Measurements from ENCODE around the gene PRSS1. TPM values are rescaled to one million over a fixed set of nuclear protein-coding genes. Genes with fewer than 3 reads are reported as not detected.

The PRSS1 gene
- total and polyA plus RNA-seq, 2 donors (not counting 1 experiment from before 2014, with no cell fraction given) = not detected

DNA sequence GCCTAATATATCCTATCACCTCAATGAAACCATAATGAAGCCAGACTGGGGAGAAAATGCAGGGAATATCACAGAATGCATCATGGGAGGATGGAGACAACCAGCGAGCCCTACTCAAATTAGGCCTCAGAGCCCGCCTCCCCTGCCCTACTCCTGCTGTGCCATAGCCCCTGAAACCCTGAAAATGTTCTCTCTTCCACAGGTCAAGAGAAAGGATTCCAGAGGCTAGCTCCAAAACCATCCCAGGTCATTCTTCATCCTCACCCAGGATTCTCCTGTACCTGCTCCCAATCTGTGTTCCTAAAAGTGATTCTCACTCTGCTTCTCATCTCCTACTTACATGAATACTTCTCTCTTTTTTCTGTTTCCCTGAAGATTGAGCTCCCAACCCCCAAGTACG is 53.0 kb downstream of the PRSS1 start:
- Histone ChIP-seq H3K27me3 (replicated peaks in 1 of 4; ENCODE audit: control extremely low read depth in 1 of 4, control insufficient read depth in 3 of 4, insufficient read depth in 4 of 4, low read length in 3 of 4) (no peaks in the 10 kb centered on the region), H3K4me3 (ENCODE audit: control extremely low read depth in 1 of 5, extremely low read depth in 1 of 5, insufficient read depth in 1 of 5, low read depth in 2 of 5, low read length in 4 of 5) (no peak overlapping the region), H3K9ac (ENCODE audit: low read length) (no peak overlapping the region), H3K9me3 (ENCODE audit: control extremely low read depth in 1 of 3, control insufficient read depth in 2 of 3, insufficient read depth in 1 of 3, low read length in 2 of 3) (no peaks in the 10 kb centered on the region), H3K36me3 (replicated peaks in 1 of 2; ENCODE audit: control extremely low read depth in 1 of 2, control insufficient read depth in 1 of 2, extremely low read depth in 1 of 2, insufficient read depth in 2 of 2, low read length in 1 of 2) (peaks cover 3 to 34% of the 10 kb centered on the region in 2 experiments), H2AFZ (ENCODE audit: insufficient read depth, low read depth, low read length, poor library complexity, severe bottlenecking) (no peak overlapping the region), H3K27ac (ENCODE audit: low read length in 2 of 2) (peak overlapping the region in 1 of 2 donors; percentile 99), H3K4me1 (ENCODE audit: control insufficient read depth in 2 of 2, insufficient read depth in 2 of 2, low read length in 2 of 2) (peaks cover 58 to 71% of the 10 kb centered on the region in 2 donors), H4K20me1 (ENCODE audit: control insufficient read depth, insufficient read depth, low read length, poor library complexity, severe bottlenecking) (no peaks in the 10 kb centered on the region), H3K4me2 (replicated peaks; ENCODE audit: low read depth, low read length, poor library complexity, severe bottlenecking) (no peak overlapping the region), H3K79me2 (ENCODE audit: control insufficient read depth, insufficient read depth, low read length) (peaks cover 56% of the 10 kb centered on the region)
- intact Hi-C loops (cut with micrococcal nuclease) = no loop called here
- 94% methylated on average over 2 of the region's 3 CpGs for WGBS (ENCODE audit: insufficient coverage)
- Mint-ChIP-seq H3K27me3 (no peaks in the 10 kb centered on the region), H3K4me3 (no peak overlapping the region), H3K4me1 (peaks cover 89% of the 10 kb centered on the region), H3K27ac (peak overlapping the region; percentile 84), H3K9me3 (ENCODE audit: insufficient read depth) (no peaks in the 10 kb centered on the region)
- no peak for ATAC-seq (ENCODE audit: low read depth)
- ChIA-PET POLR2A (no interaction called here), CTCF (interaction anchor here (19.1 to 32.8 kb wide), 2 partner anchors 8 to 15 kb away, joined by 1138 read pairs; partner anchors contain the start of gene PRSS2)
- no peak for DNase-seq
- TF ChIP-seq EZH2 (IDR thresholded peaks at IDR 0.05; ENCODE audit: borderline replicate concordance, insufficient read depth, low read depth, low read length, poor library complexity, severe bottlenecking) = no peak
- TF ChIP-seq, protein P1, sequence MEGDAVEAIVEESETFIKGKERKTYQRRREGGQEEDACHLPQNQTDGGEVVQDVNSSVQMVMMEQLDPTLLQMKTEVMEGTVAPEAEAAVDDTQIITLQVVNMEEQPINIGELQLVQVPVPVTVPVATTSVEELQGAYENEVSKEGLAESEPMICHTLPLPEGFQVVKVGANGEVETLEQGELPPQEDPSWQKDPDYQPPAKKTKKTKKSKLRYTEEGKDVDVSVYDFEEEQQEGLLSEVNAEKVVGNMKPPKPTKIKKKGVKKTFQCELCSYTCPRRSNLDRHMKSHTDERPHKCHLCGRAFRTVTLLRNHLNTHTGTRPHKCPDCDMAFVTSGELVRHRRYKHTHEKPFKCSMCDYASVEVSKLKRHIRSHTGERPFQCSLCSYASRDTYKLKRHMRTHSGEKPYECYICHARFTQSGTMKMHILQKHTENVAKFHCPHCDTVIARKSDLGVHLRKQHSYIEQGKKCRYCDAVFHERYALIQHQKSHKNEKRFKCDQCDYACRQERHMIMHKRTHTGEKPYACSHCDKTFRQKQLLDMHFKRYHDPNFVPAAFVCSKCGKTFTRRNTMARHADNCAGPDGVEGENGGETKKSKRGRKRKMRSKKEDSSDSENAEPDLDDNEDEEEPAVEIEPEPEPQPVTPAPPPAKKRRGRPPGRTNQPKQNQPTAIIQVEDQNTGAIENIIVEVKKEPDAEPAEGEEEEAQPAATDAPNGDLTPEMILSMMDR (IDR thresholded peaks at IDR 0.05) = no peak

Small RNA genes lying within 50 kb of the gene (small RNA-seq; reads per million reads assigned to genes)
- not detected for gene TRBD1 (ENCODE audit: insufficient read length, low read depth, low replicate concordance)
- not detected for gene TRBJ1-1 (ENCODE audit: insufficient read length, low read depth, low replicate concordance)
- gene TRBJ1-2 (ENCODE audit: insufficient read length, low read depth, low replicate concordance) = not detected
- gene TRBJ1-3 (ENCODE audit: insufficient read length, low read depth, low replicate concordance) = not detected
- gene TRBJ1-4 (ENCODE audit: insufficient read length, low read depth, low replicate concordance) = not detected
- gene TRBJ1-5 (ENCODE audit: insufficient read length, low read depth, low replicate concordance) = not detected
- not detected for gene TRBJ1-6 (ENCODE audit: insufficient read length, low read depth, low replicate concordance)
- not detected for gene TRBJ2-1 (ENCODE audit: insufficient read length, low read depth, low replicate concordance)
- gene TRBJ2-2 (ENCODE audit: insufficient read length, low read depth, low replicate concordance) = not detected
- not detected for gene TRBJ2-2P (ENCODE audit: insufficient read length, low read depth, low replicate concordance)
- gene TRBJ2-3 (ENCODE audit: insufficient read length, low read depth, low replicate concordance) = not detected
- not detected for gene TRBJ2-4 (ENCODE audit: insufficient read length, low read depth, low replicate concordance)
- gene TRBJ2-5 (ENCODE audit: insufficient read length, low read depth, low replicate concordance) = not detected
- not detected for gene TRBJ2-6 (ENCODE audit: insufficient read length, low read depth, low replicate concordance)
- gene TRBJ2-7 (ENCODE audit: insufficient read length, low read depth, low replicate concordance) = not detected

Other genes with a start within 250 kb of the PRSS1 start
- not detected in 2 replicates for gene PRSS2, start 21.5 kb downstream of the PRSS1 start, total RNA-seq
- 0.20 TPM in 1 of 2 replicates, not detected in the other for gene PRSS2, start 21.5 kb downstream of the PRSS1 start, polyA plus RNA-seq
- gene EPHB6, start 105.6 kb downstream of the PRSS1 start, total RNA-seq = 63.0 and 69.6 TPM in 2 replicates
- 34.9 and 65.3 TPM in 2 replicates for gene EPHB6, start 105.6 kb downstream of the PRSS1 start, polyA plus RNA-seq
- not detected in 2 replicates for gene TRPV6, start 136.3 kb downstream of the PRSS1 start, total RNA-seq
- not detected in 2 replicates for gene TRPV6, start 136.3 kb downstream of the PRSS1 start, polyA plus RNA-seq
- gene TRPV5, start 184.3 kb downstream of the PRSS1 start, total RNA-seq = not detected in 2 replicates
- 0.03 TPM in 1 of 2 replicates, not detected in the other for gene TRPV5, start 184.3 kb downstream of the PRSS1 start, polyA plus RNA-seq
- gene LLCFC1, start 190.0 kb downstream of the PRSS1 start, total RNA-seq = not detected in 2 replicates
- not detected in 2 replicates for gene LLCFC1, start 190.0 kb downstream of the PRSS1 start, polyA plus RNA-seq
- 0.46 and 0.71 TPM in 2 replicates for gene KEL, start 212.9 kb downstream of the PRSS1 start, total RNA-seq
- 0.27 and 0.48 TPM in 2 replicates for gene KEL, start 212.9 kb downstream of the PRSS1 start, polyA plus RNA-seq

All from B cell (primary cell).